ENCODE data around the gene FAM124A. TPM values are rescaled to one million over a fixed set of nuclear protein-coding genes. Genes with fewer than 3 reads are reported as not detected.

FAM124A gene, protein sequence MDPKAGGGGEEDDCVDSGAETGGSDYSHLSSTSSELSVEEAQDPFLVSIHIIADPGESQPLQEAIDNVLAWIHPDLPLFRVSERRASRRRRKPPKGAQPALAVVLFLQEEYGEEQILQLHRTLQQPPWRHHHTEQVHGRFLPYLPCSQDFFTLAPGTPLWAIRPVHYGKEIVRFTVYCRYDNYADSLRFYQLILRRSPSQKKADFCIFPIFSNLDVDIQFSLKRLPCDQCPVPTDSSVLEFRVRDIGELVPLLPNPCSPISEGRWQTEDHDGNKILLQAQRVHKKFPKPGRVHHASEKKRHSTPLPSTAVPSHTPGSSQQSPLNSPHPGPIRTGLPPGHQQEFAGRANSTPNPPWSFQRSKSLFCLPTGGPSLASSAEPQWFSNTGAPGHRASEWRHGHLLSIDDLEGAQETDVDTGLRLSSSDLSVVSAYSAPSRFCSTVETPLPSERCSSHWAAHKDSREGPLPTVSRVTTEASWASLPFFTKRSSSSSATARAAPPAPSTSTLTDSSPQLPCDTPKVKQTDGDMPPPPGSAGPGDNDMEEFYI
- total RNA-seq (10 to 100 TPM; 17.3 to 39.9 (median 28.6) TPM), polyA plus RNA-seq (1 to 10 TPM; 2.6 to 7.3 (median 4.0) TPM)
- long read RNA-seq, donor 1, full-length matches to known transcripts = 2 of 2 reads
- long read RNA-seq, donor 1, partial matches to known transcripts = 0 of 2 reads
- long read RNA-seq, donor 1, other reads (novel, unspliced or antisense) = 0 of 2 reads
- long read RNA-seq, donor 2, full-length matches to known transcripts = 1 of 1 reads
- long read RNA-seq, donor 2, partial matches to known transcripts = 0 of 1 reads
- long read RNA-seq, donor 2, other reads (novel, unspliced or antisense) = 0 of 1 reads

DNA sequence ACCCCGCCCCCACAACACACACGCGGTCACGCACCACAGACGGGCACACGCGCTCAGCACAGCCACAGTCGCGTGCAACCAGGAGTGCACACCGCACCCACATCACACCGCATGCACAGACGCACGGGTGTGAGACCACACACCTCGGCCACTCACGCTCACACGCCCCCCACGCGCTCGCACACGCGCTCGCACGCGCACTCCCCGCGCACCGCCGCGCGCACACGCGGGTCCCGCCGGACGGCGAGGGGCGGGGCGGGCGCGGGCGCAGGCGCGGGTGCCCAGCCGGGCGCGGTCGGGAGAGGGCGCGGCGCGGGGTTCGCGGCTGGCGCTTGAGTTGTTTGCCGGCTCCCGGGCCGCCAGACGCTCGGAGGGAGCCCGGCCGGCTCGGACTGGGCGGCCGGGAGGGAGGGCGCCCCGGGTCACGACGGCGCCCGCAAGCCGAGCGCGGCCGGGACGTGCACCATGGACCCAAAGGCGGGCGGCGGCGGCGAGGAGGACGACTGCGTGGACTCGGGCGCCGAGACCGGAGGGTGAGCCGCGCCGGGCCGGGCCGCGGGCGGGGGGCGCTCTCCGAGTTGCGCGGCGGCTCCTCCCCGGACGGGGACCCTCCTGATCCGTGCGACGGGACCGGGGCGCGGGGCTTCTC lies at the start of gene FAM124A:
Gene FAM124A, plus strand, starts transcription at position 362 of the 649 bp plus-strand sequence. Its CDS starts 104 bp downstream, at position 466.
- Histone ChIP-seq H3K4me3 (peak within 1 kb of the TSS; percentile 58 to 89 (median 70)), H3K27me3 (replicated peaks in 1 of 7) (peaks cover 0 to 42% (median 10%) of the 10 kb centered on the region in 7 donors), H3K36me3 (no peaks in the 10 kb centered on the region), H3K27ac (peak within 1 kb of the TSS; percentile 57 to 91 (median 88)), H3K4me1 (peaks cover 0 to 41% (median 25%) of the 10 kb centered on the region in 6 donors), H3K9me3 (no peaks in the 10 kb centered on the region)
- peak; percentile 82 for DNase-seq
- peak in 2 of 3 donors; percentile 61 to 62 for TF ChIP-seq POLR2AphosphoS5 (IDR thresholded peaks at IDR 0.05)
- TF ChIP-seq, protein P1, sequence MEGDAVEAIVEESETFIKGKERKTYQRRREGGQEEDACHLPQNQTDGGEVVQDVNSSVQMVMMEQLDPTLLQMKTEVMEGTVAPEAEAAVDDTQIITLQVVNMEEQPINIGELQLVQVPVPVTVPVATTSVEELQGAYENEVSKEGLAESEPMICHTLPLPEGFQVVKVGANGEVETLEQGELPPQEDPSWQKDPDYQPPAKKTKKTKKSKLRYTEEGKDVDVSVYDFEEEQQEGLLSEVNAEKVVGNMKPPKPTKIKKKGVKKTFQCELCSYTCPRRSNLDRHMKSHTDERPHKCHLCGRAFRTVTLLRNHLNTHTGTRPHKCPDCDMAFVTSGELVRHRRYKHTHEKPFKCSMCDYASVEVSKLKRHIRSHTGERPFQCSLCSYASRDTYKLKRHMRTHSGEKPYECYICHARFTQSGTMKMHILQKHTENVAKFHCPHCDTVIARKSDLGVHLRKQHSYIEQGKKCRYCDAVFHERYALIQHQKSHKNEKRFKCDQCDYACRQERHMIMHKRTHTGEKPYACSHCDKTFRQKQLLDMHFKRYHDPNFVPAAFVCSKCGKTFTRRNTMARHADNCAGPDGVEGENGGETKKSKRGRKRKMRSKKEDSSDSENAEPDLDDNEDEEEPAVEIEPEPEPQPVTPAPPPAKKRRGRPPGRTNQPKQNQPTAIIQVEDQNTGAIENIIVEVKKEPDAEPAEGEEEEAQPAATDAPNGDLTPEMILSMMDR (IDR thresholded peaks at IDR 0.05 in 8 of 11, conservative IDR thresholded peaks at IDR 0.05 in 3 of 11) = peak in 3 of 11 experiments; percentile 27 to 36 (median 34)
- TF ChIP-seq POLR2A (IDR thresholded peaks at IDR 0.05) = no peak
- 0 to 1% (median 0%) methylated on average over 9 to 106 of the region's 106 CpGs for WGBS, 5 donors
- intact Hi-C loops (cut with DNase I; ENCODE audit: low total_unique reads) = loop anchor here (5.0 kb wide), 1 partner anchor 65 kb away; no protein-coding TSS in a partner anchor

DNA sequence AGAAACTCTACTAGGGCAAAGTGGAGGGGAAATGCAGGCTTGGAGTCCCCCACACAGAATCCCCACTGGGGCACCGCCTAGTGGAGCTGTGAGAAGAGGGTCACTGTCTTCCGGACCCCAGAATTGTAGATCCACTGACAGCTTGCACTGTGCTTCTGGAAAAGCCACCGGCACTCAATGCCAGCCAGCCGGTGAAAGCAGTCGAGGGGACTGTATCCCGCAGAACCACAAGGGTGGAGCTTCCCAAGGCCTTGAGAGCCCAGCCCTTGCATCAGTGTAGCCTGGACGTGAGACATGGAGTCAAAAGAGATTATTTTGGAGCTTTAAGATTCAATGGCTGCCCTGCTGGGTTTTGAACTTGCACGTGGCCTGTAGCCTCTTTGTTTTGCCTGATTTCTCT lies 47.2 kb upstream of the FAM124A start:
- intact Hi-C loops (cut with DNase I; ENCODE audit: low total_unique reads) = no loop called here
- 66 to 88% (median 80%) methylated on average over 8 of the region's 8 CpGs for WGBS, 5 donors
- no peaks in the 10 kb centered on the region for H3K9me3 ChIP-seq
- H3K36me3 ChIP-seq = no peaks in the 10 kb centered on the region
- H3K27me3 ChIP-seq (replicated peaks in 1 of 7) = peaks cover 0 to 5% (median 0%) of the 10 kb centered on the region in 7 donors
- DNase-seq = no peak
- TF ChIP-seq POLR2AphosphoS5 (IDR thresholded peaks at IDR 0.05) (no peak), POLR2A (IDR thresholded peaks at IDR 0.05) (no peak)
- TF ChIP-seq, protein P1 (IDR thresholded peaks at IDR 0.05 in 8 of 11, conservative IDR thresholded peaks at IDR 0.05 in 3 of 11) = no peak
- H3K4me1 ChIP-seq = no peaks in the 10 kb centered on the region
- H3K27ac ChIP-seq = no peak overlapping the region
- H3K4me3 ChIP-seq = no peak overlapping the region

DNA sequence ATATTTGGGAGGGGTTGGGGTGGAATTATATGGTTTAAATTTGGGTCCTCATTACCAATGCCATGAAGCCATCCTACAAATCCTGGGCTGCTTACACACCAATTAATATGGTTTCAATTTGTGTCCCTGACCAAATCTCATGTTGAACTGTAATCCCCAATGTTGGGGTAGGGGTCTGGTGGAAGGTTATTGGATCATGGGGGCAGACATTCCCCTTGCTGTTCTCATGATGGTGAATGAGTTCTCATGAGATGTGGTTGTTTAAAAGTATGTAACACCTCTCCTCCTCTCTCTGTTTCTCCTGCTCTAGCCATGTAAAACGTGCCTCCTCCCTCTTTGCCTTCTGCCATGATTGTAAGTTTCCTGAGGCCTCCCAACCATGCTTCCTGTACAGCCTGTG lies 46.6 kb upstream of the FAM124A start:
- peaks cover 0 to 4% (median 0%) of the 10 kb centered on the region in 7 donors for H3K27me3 ChIP-seq (replicated peaks in 1 of 7)
- no peaks in the 10 kb centered on the region for H3K9me3 ChIP-seq
- no peaks in the 10 kb centered on the region for H3K36me3 ChIP-seq
- DNase-seq = no peak
- 63 to 80% (median 69%) methylated on average over 1 of the region's 1 CpG for WGBS, 5 donors
- intact Hi-C loops (cut with DNase I; ENCODE audit: low total_unique reads) = no loop called here
- H3K4me1 ChIP-seq = no peaks in the 10 kb centered on the region
- TF ChIP-seq POLR2AphosphoS5 (IDR thresholded peaks at IDR 0.05) (no peak), POLR2A (IDR thresholded peaks at IDR 0.05) (no peak)
- TF ChIP-seq, protein P1 (IDR thresholded peaks at IDR 0.05 in 8 of 11, conservative IDR thresholded peaks at IDR 0.05 in 3 of 11) = no peak
- no peak overlapping the region for H3K27ac ChIP-seq
- H3K4me3 ChIP-seq = no peak overlapping the region
